ENCODE measurements around the gene NHEJ1.
"Not testable (repeated sequence)": the region's sequence is repeated elsewhere in the genome, so short reads cannot be mapped to it uniquely, and the experiment has no call there.

- TF ChIP-seq EP300 (IDR thresholded peaks at IDR 0.05; ENCODE audit: borderline replicate concordance in 1 of 2, low read depth in 1 of 2, low read length in 1 of 2); POLR2AphosphoS5 (IDR thresholded peaks at IDR 0.05; ENCODE audit: low read depth, low read length); CHD2 (IDR thresholded peaks at IDR 0.05; ENCODE audit: low read length, partially characterized antibody); EZH2phosphoT487 (IDR thresholded peaks at IDR 0.05; ENCODE audit: borderline replicate concordance, low read depth); RCOR1 (IDR thresholded peaks at IDR 0.05; ENCODE audit: low read length); YY1 (IDR thresholded peaks at IDR 0.05; ENCODE audit: low read depth); MEF2A (IDR thresholded peaks at IDR 0.05; ENCODE audit: borderline replicate concordance, low read depth); SIN3A (IDR thresholded peaks at IDR 0.05; ENCODE audit: borderline replicate concordance, low read depth, low read length); SMC3 (IDR thresholded peaks at IDR 0.05; ENCODE audit: low read depth, low read length): not testable (repeated sequence)
- TF ChIP-seq, protein P1, sequence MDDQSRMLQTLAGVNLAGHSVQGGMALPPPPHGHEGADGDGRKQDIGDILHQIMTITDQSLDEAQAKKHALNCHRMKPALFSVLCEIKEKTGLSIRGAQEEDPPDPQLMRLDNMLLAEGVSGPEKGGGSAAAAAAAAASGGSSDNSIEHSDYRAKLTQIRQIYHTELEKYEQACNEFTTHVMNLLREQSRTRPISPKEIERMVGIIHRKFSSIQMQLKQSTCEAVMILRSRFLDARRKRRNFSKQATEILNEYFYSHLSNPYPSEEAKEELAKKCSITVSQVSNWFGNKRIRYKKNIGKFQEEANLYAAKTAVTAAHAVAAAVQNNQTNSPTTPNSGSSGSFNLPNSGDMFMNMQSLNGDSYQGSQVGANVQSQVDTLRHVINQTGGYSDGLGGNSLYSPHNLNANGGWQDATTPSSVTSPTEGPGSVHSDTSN (IDR thresholded peaks at IDR 0.05), result not testable (repeated sequence)
- TF ChIP-seq, protein P2, sequence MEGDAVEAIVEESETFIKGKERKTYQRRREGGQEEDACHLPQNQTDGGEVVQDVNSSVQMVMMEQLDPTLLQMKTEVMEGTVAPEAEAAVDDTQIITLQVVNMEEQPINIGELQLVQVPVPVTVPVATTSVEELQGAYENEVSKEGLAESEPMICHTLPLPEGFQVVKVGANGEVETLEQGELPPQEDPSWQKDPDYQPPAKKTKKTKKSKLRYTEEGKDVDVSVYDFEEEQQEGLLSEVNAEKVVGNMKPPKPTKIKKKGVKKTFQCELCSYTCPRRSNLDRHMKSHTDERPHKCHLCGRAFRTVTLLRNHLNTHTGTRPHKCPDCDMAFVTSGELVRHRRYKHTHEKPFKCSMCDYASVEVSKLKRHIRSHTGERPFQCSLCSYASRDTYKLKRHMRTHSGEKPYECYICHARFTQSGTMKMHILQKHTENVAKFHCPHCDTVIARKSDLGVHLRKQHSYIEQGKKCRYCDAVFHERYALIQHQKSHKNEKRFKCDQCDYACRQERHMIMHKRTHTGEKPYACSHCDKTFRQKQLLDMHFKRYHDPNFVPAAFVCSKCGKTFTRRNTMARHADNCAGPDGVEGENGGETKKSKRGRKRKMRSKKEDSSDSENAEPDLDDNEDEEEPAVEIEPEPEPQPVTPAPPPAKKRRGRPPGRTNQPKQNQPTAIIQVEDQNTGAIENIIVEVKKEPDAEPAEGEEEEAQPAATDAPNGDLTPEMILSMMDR (IDR thresholded peaks at IDR 0.05), result not testable (repeated sequence)
- TF ChIP-seq, protein P3, sequence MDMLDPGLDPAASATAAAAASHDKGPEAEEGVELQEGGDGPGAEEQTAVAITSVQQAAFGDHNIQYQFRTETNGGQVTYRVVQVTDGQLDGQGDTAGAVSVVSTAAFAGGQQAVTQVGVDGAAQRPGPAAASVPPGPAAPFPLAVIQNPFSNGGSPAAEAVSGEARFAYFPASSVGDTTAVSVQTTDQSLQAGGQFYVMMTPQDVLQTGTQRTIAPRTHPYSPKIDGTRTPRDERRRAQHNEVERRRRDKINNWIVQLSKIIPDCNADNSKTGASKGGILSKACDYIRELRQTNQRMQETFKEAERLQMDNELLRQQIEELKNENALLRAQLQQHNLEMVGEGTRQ (IDR thresholded peaks at IDR 0.05; ENCODE audit: borderline replicate concordance, low read depth, low read length), result not testable (repeated sequence)
Measured at GRCh38 chr2:219200502-219201326, 40.1 kb upstream of the NHEJ1 start.
